Karpas-422 (cell line): ENCODE measurements around the gene RPS6KA5. TPM values are rescaled to one million over a fixed set of nuclear protein-coding genes. Genes with fewer than 3 reads are reported as not detected.
"Not testable (repeated sequence)": the region's sequence is repeated elsewhere in the genome, so short reads cannot be mapped to it uniquely, and the experiment has no call there.

Source experiments
- DNase-seq: peaks from one replicate; pipeline ENCODE4 v3.0.0-alpha.2; 2015
- H2AFZ ChIP-seq: fragments of 200-600 bp; sonication (generic); 2 replicates; pipeline ENCODE4 v1.6.1; 2014; ENCODE audit warnings: antibody characterized with exemption, low read length, mixed read lengths
- H3K27ac ChIP-seq: fragments of 200-600 bp; sonication (generic); 2 replicates; pipeline ENCODE4 v1.5.1; 2014; ENCODE audit warnings: mild to moderate bottlenecking, low read length, moderate library complexity
- H3K27me3 ChIP-seq: fragments of 200-600 bp; sonication (generic); 2 replicates; pipeline ENCODE4 v1.6.1; 2014; ENCODE audit warnings: low read length, mixed read lengths
- H3K36me3 ChIP-seq: fragments of 200-600 bp; sonication (generic); 2 replicates; pipeline ENCODE4 v1.6.1; 2014; ENCODE audit warnings: low read length, mixed read lengths; ENCODE audit not compliant: insufficient read depth
- H3K4me1 ChIP-seq: fragments of 200-600 bp; sonication (generic); 2 replicates; pipeline ENCODE4 v1.6.1; 2014; ENCODE audit warnings: mild to moderate bottlenecking, low read length, mixed read lengths
- H3K4me2 ChIP-seq: fragments of 200-600 bp; sonication (generic); 2 replicates; pipeline ENCODE4 v1.6.1; 2014; ENCODE audit warnings: low read length, low read depth, mild to moderate bottlenecking; ENCODE audit not compliant: poor library complexity, severe bottlenecking
- H3K4me3 ChIP-seq: fragments of 200-600 bp; sonication (generic); 2 replicates; pipeline ENCODE4 v1.5.1; 2014; ENCODE audit warnings: mild to moderate bottlenecking, antibody characterized with exemption, low read length, mixed read lengths
- H3K79me2 ChIP-seq: fragments of 200-600 bp; sonication (generic); 2 replicates; pipeline ENCODE4 v1.6.1; 2014; ENCODE audit warnings: mild to moderate bottlenecking, low read length, mixed read lengths
- H3K9ac ChIP-seq: fragments of 200-600 bp; sonication (generic); 2 replicates; pipeline ENCODE4 v1.6.0; 2014; ENCODE audit warnings: low read length
- H3K9me2 ChIP-seq: fragments of 200-600 bp; sonication (generic), shearing (Covaris generic); replicated peaks from 2 replicates; pipeline ENCODE4 v1.6.0; 2014; ENCODE audit warnings: mild to moderate bottlenecking, low read length, moderate library complexity; ENCODE audit not compliant: insufficient read depth
- H3K9me3 ChIP-seq: fragments of 300-700, 200-600 bp; sonication (generic); 2 replicates; pipeline ENCODE4 v1.6.1; 2014; ENCODE audit warnings: low read length, mixed read lengths
- H4K20me1 ChIP-seq: fragments of 200-600 bp; sonication (generic); 2 replicates; pipeline ENCODE4 v1.6.1; 2014; ENCODE audit warnings: mild to moderate bottlenecking, antibody characterized with exemption, low read length, low read depth; ENCODE audit not compliant: insufficient read depth
- total RNA-seq: library from RNA; depleted of rRNA; stranded (reverse); fragments of >200 nt; shearing (Covaris generic); gene quantifications from 2 replicates; pipeline ENCODE4 v1.2.3, GENCODE V29; 2014; ENCODE audit warnings: low replicate concordance

Gene RPS6KA5
- total RNA-seq, 1 experiment from 2014 or later = 5.5 TPM

DNA sequence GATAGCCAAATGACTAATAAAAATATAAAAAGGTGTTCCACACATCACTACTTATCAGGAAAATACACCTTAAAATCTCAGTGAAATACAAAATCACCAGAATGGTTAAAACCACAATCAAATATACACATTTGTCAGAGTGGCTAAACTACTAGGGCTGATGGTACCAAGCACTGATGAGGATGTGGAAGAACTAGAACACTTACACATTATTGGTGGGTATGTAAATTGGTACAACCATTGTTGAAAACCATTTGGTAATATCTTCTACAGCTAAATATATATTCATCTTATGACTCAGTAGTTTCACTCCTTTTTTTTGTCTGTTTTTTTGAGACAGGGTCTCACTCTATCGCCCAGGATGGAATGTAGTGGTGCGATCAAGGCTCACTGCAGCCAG, 195.7 kb downstream of the RPS6KA5 start:
- Histone ChIP-seq H3K27ac (no peak overlapping the region), H3K79me2 (no peaks in the 10 kb centered on the region), H3K9me3 (no peaks in the 10 kb centered on the region), H3K9me2 (no peaks in the 10 kb centered on the region), H3K27me3 (no peaks in the 10 kb centered on the region), H4K20me1 (no peaks in the 10 kb centered on the region), H3K4me2 (no peak overlapping the region), H3K4me3 (no peak overlapping the region), H3K9ac (no peak overlapping the region), H3K4me1 (no peaks in the 10 kb centered on the region), H3K36me3 (no peaks in the 10 kb centered on the region), H2AFZ (no peak overlapping the region)
- no peak for DNase-seq

DNA sequence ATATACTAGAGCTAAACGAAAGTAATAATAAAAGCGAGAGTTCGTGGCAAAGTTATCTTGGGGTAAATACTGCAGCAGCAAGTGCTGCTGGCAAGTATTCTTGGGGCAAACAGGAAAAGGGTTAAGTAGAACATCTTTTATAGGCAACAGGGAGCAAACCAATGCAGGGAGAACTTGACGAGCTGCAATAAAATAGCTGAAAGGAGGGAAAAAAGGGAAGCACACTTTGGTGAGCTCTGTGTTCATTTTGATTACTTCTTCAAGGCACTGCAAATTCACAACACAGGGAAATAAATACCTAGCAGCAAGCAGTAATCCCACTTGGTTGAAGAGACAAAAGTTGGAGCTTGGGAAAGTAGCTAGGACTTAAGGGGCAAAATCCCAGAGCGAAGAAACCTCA, 201.9 kb downstream of the RPS6KA5 start:
- no peak overlapping the region for H2AFZ ChIP-seq
- no peak overlapping the region for H3K27ac ChIP-seq

DNA sequence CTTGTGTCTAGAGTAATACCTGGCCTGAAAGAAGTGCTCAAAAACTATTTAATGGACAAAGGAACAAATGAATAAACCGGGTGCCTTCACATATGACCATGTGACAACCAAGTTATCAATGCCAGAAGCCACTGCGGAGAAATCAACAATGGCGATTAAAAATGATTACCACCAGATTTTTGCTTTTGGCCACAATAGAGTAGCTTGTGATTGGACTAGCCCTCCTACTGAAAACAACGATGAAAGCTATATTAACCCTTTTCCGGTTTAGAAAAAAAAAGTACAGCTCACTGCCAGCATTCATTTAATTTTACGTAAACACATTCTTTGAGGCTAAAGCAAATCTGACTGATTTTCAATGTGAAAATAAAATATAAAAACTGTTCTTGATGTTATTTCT, 202.6 kb downstream of the RPS6KA5 start:
- H2AFZ ChIP-seq = no peak overlapping the region
- no peaks in the 10 kb centered on the region for H3K4me1 ChIP-seq
- H3K27ac ChIP-seq = no peak overlapping the region
- H3K4me3 ChIP-seq = no peak overlapping the region
- H3K9me2 ChIP-seq = no peaks in the 10 kb centered on the region
- H4K20me1 ChIP-seq = no peaks in the 10 kb centered on the region
- no peak overlapping the region for H3K9ac ChIP-seq
- H3K79me2 ChIP-seq = no peaks in the 10 kb centered on the region
- no peaks in the 10 kb centered on the region for H3K27me3 ChIP-seq
- DNase-seq = no peak
- no peak overlapping the region for H3K4me2 ChIP-seq
- H3K36me3 ChIP-seq = no peaks in the 10 kb centered on the region
- no peaks in the 10 kb centered on the region for H3K9me3 ChIP-seq

More for the DNA sequence above, 201.9 kb downstream of the RPS6KA5 start:
- H3K79me2 ChIP-seq = no peaks in the 10 kb centered on the region
- no peak overlapping the region for H3K4me2 ChIP-seq
- H3K9ac ChIP-seq = no peak overlapping the region
- H4K20me1 ChIP-seq = no peaks in the 10 kb centered on the region
- H3K4me1 ChIP-seq = no peaks in the 10 kb centered on the region
- no peaks in the 10 kb centered on the region for H3K27me3 ChIP-seq
- H3K9me3 ChIP-seq = no peaks in the 10 kb centered on the region
- H3K36me3 ChIP-seq = no peaks in the 10 kb centered on the region
- H3K9me2 ChIP-seq = no peaks in the 10 kb centered on the region
- no peak overlapping the region for H3K4me3 ChIP-seq
- DNase-seq = no peak

DNA sequence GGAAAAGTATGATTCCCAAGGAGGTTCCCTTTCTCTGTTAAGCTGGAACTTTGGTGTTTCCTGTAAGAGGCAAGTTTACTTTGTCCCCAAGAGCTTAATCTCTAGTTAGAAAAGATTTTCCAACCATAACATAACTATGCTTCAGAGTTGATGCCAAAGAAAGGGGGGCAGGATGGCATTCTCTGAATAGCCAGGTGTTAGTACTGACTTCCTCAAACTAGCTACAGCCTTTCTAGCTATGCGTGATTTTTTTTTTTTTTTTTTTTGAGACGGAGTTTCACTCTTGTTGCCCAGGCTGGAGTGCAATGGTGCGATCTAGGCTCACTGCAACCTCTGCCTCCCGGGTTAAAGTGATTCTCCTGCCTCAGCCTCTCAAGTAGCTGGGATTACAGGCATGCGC, 204.3 kb downstream of the RPS6KA5 start:
- not testable (repeated sequence) for H4K20me1 ChIP-seq, H3K79me2 ChIP-seq, H3K27ac ChIP-seq, H3K9ac ChIP-seq, H3K27me3 ChIP-seq, H3K4me2 ChIP-seq, H3K4me1 ChIP-seq, H3K9me3 ChIP-seq, H3K9me2 ChIP-seq, H3K36me3 ChIP-seq, H2AFZ ChIP-seq, H3K4me3 ChIP-seq
- DNase-seq = peak; percentile 47

DNA sequence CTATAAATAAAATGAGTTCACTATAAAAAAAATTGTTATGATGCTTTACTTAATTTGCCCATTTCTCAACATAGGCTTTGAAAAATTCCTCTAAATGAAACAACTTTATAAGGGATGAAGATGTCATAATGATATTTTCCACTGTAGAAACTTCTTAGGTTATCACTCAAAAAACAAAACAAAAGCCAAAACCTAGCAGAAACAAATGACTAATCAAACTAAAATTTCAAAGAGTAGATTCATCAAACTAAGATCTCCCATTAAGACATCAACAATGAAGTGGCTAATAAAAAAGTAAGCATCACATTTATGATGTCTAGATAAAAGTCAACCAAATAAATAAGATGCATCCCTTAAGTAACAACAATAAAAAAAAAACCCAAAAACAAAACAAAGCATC, 207.3 kb downstream of the RPS6KA5 start:
- Histone ChIP-seq H3K36me3 (no peaks in the 10 kb centered on the region), H3K9me2 (no peaks in the 10 kb centered on the region), H3K27ac (no peak overlapping the region), H3K27me3 (no peaks in the 10 kb centered on the region), H2AFZ (no peak overlapping the region), H3K9ac (no peak overlapping the region), H3K4me2 (no peak overlapping the region), H3K4me3 (no peak overlapping the region), H3K79me2 (no peaks in the 10 kb centered on the region), H3K4me1 (no peaks in the 10 kb centered on the region), H4K20me1 (no peaks in the 10 kb centered on the region; the same call in 1 of the 2 replicates), H3K9me3 (no peaks in the 10 kb centered on the region)
- DNase-seq = no peak

DNA sequence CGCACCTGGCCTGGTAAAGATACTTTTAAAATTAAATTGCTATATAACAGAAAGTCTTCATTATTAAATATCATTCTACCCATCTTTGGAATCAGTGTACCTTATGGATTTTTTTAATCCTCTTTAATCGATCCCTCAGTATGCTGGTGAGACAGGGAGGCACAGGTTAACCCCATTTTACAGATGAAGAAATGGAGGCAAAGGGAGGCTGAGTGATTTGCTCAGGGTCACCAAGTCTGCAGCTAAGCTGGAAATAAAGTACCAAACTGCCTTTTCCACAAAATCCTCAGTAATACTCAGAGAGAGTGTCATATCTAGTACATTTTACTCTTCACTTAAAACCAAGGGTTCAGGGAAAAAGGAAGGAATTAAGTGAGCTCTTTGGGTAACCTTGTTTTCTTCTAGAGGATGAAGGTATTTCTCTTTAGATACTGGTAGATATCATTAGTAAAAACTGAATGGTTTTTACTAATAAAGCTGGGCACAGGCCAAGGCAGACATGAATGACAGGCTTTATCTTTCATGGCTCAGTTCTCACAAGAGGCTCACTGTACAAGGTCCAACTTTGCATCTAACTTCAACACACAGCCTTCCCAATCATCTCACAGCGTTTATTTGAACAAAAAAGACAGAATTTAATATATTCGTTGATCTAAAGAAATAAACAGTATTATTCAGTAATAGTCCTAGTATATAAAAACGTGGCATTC, 209.0 kb downstream of the RPS6KA5 start:
- Histone ChIP-seq H3K9me3 (no peaks in the 10 kb centered on the region), H3K27ac (no peak overlapping the region), H3K4me2 (no peak overlapping the region), H4K20me1 (no peaks in the 10 kb centered on the region; the same call in 1 of the 2 replicates), H3K9ac (no peak overlapping the region), H3K36me3 (no peaks in the 10 kb centered on the region), H3K27me3 (no peaks in the 10 kb centered on the region), H3K79me2 (no peaks in the 10 kb centered on the region), H3K4me3 (no peak overlapping the region), H3K4me1 (no peaks in the 10 kb centered on the region), H2AFZ (no peak overlapping the region), H3K9me2 (no peaks in the 10 kb centered on the region)
- no peak for DNase-seq

DNA sequence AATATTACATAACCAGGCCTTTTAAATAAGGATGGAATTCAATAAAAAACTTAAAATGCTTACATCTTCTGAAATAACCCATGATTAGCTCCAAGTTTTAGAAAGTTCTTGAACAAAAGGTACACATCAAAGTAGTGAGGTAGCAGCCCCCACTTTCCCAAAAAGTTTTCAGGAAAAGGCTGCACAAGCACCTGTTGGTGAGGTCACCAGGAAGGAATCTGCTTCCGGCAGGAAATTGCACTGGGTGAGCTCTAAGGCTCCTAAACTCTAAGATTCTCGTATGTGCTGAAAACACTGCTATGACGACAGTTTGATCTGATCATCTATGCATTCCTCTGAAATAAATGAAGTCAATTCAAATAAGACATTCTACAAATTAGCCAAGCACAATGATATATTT, 210.0 kb downstream of the RPS6KA5 start:
- no peaks in the 10 kb centered on the region for H3K9me3 ChIP-seq
- H3K4me3 ChIP-seq = no peak overlapping the region
- no peaks in the 10 kb centered on the region for H3K79me2 ChIP-seq
- H2AFZ ChIP-seq = no peak overlapping the region
- no peaks in the 10 kb centered on the region for H3K4me1 ChIP-seq
- no peaks in the 10 kb centered on the region for H3K27me3 ChIP-seq
- no peak overlapping the region for H3K4me2 ChIP-seq
- H3K27ac ChIP-seq = no peak overlapping the region
- DNase-seq = no peak
- no peaks in the 10 kb centered on the region for H3K36me3 ChIP-seq
- H3K9ac ChIP-seq = no peak overlapping the region
- H4K20me1 ChIP-seq = no peaks in the 10 kb centered on the region; the same call in 1 of the 2 replicates
- H3K9me2 ChIP-seq = no peaks in the 10 kb centered on the region

DNA sequence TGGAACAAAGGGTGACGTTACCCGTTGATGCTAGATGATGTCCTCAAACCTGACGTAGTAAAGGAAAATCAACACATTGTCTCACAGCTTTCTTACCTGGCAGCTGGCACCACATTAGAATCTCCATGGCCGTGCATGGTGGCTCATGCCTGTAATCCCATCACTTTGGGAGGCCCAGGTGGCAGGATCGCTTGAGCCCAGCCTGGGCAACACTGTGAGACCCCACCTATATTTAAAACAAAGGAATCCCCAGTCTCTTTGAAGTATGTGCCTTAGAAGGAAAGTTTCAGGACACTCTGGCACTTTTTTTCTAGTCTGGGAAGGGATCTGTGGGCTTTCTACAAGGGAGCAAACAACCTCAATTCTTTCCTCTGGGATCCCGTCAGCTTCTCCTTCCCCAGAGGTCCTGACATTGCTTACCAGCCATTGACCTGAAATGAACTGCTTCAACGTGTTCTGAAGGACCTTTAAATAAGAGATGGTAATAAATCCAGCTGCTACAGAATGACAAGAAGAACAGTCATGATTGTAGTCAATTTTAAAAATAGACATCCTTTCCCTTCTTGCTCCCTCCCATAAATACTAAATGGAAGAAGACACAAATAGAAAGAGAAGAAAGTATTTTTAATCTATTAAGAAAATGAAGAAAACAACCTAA, 210.5 kb downstream of the RPS6KA5 start:
- H2AFZ ChIP-seq = no peak overlapping the region

More for the DNA sequence above, 210.5 kb downstream of the RPS6KA5 start:
- Histone ChIP-seq H3K36me3 (no peaks in the 10 kb centered on the region), H3K27me3 (no peaks in the 10 kb centered on the region), H3K4me1 (no peaks in the 10 kb centered on the region), H3K4me2 (no peak overlapping the region), H3K79me2 (no peaks in the 10 kb centered on the region), H3K4me3 (no peak overlapping the region), H3K9me3 (no peaks in the 10 kb centered on the region), H3K9ac (no peak overlapping the region), H3K9me2 (no peaks in the 10 kb centered on the region), H4K20me1 (no peaks in the 10 kb centered on the region; the same call in 1 of the 2 replicates), H3K27ac (no peak overlapping the region)
- DNase-seq = no peak
